NK-92 treated with Interleukin-12 subunit alpha and Interleukin-12 subunit beta, amount 100 ng/mL, for 24 hours (cell line): ENCODE results near the gene DNHD1.
"Not testable (repeated sequence)": the region's sequence is repeated elsewhere in the genome, so short reads cannot be mapped to it uniquely, and the experiment has no call there.

Experiments used
- DNase-seq: peaks from one replicate; lab custom pipeline; 2025; lab: John Stamatoyannopoulos, UW

Gene DNHD1

DNA sequence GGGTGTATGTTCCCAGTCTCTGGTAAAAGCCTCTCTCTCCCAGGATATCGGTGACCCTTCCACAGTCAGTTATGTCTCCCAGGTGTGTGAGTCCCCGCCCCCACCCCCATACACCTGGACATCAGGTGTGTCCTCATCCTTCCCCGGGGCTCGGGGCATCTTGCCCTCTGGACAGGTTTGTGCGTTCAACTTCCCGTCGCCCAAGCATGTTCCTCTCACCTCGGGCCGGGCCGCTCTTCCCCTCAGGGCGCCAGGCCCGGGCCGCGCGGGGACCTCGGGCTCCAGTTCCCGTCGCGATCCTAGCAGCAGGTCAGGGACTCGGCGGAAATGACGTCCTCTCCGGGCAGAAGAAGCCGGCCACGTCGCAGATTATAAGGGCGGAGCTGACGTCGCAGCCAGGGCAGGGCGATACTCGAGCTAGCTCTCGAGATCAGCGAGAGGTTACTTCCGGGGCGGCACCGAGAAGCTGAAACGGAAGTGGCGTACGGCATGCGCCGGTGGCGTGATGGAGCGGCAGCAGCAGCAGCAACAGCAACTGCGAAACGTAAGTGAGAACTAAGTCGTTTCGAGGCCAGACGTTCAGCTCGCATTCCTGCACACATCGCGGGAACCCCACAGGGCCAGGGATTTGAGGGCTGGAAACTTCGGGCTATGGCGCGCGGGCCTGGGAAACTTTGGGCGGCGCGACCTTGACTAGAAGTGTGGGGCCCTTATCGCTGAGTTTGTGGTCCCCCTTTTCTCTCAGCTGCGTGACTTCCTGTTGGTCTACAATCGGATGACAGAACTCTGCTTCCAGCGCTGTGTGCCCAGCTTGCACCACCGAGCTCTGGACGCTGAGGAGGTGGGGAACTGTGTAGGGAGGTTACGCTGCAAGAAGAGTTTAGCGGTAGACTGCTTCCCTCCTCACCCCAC lies 15.8 kb upstream of the DNHD1 start, which contains the start of the genes ARFIP2 and TIMM10B:
Gene ARFIP2, minus strand, starts transcription at position 320 of the 912 bp plus-strand sequence. CDS start 910 bp downstream, outside the sequence.
Gene TIMM10B, plus strand, starts transcription at position 490 of the 912 bp plus-strand sequence. Its CDS starts 16 bp downstream, at position 506.
- DNase-seq: peak; percentile 95

DNA sequence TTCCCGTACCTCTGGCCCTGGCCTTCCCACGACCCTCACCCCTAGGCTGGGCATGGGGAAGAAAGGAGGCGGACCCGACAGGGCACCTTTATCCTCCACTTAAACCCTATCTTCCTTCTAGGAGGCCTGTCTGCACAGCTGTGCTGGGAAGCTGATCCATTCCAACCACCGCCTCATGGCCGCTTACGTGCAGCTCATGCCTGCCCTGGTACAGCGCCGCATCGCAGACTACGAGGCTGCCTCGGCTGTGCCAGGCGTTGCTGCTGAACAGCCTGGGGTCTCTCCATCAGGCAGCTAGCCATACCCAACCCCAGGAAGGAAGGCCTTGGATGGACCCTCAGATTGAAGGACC lies 15.2 kb upstream of the DNHD1 start:
- no peak for DNase-seq

DNA sequence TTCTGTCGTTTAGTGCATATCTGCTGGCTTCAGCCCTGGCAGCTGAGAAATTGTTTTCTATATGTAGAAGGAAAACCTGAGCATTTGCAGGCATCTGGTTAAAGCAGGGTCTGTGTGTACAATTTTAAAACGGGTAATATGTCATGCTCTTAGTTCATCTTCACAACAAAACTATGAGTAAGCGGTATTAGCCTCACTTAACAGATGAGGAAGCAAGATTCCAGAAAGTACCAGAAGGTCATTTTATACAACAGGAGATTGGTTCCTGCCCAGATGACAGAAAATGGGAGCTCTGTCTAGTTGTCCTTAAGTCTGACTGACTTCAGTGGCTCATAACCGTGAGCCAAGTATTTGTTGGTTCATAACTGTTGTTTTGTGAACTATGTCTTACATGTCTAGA lies 14.6 kb upstream of the DNHD1 start:
- DNase-seq: no peak

DNA sequence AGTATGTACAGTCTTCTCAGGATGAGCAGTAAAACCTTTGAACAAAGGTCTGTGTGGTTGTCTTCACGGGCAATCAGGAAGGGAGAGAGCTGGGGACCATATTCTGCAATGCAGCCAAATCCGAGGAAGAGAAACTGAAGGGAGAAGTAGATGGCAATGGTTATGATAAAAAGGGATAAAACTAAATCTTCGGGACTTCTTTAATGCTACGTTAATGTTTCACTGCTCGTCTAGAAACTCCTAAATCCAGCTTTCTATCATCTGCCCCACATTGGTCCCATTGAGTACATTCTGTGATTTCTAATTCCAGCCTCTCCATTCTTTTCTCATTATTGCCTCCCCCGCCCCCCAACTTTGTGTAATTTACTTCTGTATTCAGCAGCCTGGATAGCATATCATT lies 14.1 kb upstream of the DNHD1 start:
- no peak for DNase-seq

DNA sequence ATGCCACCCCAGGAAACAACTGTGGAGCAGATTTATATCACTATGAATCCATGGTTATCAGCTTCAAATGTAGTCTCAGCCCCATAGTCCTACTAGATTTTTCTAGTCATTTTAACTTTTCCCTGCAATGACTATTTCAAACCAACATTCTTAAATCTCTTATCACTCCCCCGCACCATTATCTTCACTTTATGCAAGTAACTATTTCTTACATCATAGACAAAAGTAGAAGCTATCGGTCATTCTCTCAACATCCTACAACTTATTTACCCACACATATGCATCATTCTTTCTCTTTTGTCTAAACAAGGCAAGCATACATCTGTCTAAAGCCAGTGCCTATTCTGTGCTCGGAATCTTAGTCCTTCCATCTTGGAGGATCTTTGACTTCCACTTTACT lies 11.4 kb upstream of the DNHD1 start:
- DNase-seq: no peak

DNA sequence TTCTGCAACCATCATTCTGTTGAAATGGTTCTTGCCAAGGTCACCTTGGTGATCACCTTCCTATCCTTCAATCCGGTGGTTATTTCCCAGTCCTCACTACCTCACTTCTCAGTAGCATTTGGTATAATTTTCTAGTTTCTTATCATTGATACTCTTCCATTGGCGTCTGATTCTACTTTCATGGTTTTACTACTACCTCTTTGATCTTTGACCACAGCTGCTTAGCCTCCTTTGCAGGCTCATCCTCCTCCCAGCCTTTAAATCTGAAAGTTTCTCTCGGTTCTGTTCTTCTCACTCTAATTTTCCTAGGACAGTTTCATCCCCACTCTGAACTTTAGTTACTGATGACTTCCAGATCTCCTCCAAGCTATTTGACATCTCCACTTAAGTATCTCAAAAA lies 10.8 kb upstream of the DNHD1 start:
- no peak for DNase-seq

DNA sequence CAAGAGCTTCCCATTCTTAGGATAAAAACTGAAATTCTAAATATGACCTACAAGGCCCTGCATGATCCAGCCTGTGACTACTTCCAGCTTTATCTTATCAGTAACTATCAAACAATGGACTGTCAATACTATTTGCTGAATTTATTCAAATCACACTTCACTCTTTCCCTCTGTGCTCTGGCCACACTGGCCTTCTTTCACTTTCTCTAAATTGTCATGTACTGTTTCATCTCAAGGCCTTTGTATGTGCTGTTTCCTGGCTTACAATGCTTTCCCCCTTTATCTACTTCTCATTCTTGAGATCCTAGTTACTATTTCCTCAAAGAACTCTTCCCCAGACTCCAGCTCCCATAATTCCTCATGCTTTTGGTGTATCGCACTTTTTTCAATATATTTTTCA lies 10.1 kb upstream of the DNHD1 start:
- no peak for DNase-seq

DNA sequence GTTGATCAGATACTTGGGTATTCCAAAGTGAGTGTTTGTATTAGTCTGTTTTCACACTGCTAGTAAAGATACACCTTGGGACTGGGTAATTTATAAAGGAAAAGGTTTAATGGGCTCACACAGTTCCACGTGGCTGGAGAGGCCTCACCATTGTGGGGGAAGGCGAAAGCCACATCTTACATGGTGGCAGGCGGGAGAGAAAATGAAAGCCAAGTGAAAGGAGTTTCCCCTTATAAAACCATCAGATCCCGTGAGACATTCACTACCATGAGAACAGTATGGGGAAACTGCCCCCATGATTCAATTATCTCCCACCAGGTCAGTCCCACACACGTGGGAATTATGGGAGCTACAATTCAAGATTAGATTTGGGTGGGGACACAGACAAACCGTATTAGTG lies 8.7 kb upstream of the DNHD1 start:
- DNase-seq: no peak

DNA sequence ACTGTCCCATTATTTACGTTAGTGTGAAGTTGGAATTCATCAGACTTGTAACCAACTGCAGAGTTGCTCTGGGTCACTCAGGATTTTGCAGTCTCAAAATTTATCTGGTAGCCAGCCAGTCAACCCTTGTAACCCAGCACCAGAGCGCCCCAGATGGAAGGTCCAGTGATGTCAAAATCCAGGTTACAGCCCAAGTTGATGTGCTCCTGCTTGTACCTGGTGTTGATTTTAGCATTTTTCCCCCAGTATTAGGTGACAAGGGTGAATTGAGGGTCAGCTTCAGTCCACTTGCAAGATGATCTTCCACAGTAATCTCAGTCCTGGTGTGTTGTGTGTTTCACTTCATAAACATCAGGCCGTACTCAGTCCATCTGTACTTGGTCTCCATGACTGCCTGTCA lies 8.3 kb upstream of the DNHD1 start:
- DNase-seq: no peak

DNA sequence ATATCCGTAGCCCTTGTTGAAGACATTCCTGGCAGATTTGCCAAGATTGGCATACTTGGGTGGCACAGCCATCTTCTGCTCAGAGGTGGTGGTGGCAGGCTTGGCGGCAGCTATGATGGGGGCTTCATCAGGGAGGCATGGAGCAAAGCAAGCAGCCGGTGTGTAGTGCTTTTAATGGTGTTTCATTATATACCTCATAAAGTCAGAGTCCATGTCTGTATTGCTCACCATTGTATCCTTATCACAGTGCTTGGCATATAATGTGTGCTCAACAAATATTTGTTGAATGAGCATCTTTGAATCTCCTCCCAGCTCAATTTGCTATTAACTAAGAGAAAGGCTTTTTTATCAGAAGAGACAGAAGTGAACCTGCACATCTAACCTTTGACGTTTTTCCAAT lies 7.8 kb upstream of the DNHD1 start:
- DNase-seq: no peak

DNA sequence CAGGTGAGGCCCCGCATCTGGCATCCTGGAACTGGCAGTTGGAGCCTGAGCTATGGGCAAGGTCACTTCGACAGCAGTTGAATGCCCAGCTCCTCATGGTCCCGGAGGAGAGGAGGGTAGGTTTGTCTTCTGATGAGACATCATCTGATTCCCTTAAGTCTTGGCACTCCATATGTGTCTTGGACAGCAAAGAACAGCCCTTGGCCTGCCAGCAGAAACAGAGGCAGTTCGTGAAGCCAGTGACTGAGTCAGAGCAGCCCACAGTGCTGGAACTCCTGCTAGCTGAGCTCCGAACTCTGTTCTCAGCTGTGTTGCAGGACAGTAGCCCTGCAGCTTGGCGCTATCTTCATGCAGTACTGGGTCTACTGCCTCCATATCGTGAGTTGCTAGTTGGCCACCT lies 1.0 kb downstream of the DNHD1 start:
- DNase-seq: no peak

DNA sequence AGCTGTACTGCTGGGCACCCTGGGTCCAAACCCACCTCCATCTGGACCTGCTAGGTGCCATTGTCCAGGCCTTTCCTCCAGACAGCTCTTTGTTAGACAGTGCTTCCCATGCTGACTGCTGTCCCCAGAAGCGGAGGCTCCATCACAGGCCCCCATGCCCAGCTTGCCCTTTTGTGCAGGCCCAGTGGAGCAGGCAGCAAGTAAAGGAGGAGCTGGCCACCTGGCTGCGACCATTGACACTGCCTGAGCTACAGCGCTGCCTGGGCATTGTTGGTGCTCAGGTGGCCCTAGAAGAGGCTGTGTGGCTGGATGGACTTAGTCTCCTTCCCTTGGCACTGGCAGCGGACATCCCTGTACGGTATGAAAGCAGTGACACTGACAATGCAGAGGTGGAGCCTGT lies 1.5 kb downstream of the DNHD1 start:
- DNase-seq: no peak

DNA sequence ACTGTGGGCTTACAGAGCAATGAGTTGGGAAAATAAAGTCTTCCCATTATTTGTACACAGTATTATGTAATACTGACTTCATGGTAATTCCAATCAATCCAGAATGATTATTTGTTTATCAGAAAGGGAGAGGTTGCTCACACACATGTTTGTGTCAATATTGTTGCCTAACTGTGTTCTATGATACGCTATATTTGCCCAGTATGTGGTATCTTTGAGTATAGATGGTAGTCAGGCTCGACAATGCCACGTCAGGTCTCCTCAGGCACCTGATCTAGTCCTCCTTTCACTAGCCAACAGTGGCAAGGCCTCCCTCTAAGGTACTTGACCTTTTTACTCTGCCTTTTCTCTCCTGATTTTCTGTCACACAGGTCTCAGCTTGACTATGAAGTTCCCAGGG lies 5.3 kb downstream of the DNHD1 start:
- no peak for DNase-seq

DNA sequence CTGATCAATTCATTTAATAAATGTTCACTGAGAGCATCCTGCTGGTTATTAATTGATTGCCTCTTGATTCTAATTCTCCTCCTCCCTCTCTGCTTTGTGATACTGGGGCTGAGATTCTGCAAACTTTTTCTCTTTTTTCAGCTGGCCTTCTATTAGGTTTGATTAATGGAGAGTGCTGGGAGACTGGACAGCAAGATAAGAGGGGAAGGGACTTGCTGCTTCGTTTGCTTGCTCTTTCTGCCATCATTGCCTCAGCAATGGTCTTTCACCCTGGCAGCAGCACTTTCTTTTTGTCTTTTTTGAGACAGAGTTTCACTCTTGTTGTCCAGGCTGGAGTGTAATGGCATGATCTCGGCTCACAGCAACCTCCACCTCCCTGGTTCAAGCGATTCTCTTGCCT lies 7.1 kb downstream of the DNHD1 start:
- no peak for DNase-seq

DNA sequence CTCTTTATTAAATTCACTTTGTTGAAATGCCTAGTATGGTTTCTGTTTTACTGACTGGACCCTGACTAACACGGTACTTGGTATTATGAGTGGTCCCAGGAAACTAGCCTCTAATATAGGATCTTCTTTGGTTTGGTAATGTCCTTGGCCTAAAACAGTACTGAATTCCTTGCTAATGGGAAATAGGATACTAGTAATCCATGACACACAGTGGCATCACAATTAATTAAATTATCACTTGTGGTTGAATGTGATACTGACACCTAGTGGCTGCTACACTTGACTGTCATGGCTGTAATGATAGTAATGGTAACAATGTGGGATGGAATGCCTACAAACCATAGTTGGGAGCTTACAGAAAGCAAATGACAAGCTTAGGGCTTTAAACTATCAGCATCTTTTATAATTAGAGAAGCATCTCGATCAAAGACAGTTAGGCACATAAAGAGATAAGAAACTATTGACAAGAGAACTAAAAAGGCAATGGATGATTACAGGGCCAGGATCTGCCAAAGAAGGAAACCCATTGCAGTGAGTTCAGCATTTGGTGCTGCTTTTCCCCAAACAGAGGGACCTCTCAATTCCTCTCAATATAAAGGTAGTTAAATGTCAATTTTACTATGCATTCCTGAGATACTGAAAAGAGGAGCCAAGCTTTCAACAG lies 8.6 kb downstream of the DNHD1 start:
- no peak for DNase-seq

DNA sequence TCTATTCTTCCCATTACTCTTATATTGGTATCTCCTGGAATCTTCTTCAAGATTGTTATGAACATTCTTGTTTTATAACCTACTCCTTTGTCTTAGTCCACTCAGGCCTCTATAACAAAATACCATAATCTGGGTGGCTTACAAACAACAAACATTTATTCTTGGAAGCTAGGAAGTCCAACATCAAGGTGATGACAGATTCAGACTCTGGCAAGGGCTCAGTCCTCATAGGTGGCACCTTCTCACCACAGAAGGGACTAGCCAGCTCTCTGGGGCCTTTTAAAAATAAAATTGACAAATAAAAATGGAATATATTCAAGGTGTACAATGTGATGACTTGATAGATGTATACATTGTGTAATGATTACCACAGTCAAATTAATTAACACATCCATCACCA lies 19.8 kb downstream of the DNHD1 start:
- DNase-seq: no peak

DNA sequence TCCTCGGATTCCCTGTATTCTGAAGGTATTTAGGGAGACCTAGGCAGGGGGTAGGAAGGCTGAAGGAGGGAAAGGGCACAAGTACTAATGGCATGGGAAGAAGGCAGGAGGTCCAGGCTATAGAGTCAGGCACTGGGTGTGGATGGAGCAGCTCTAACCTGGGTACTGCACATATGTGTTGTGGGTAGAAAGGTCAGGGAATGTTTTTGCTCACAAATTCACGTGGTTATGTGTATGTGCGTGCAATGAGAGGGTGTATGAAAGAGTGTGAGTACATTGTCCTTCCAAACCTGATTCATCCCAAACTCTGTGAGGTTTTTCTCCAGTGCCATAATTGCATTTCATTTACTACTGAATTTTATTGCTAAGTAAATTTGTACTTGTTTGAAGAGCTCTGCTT lies 23.2 kb downstream of the DNHD1 start:
- DNase-seq: no peak

DNA sequence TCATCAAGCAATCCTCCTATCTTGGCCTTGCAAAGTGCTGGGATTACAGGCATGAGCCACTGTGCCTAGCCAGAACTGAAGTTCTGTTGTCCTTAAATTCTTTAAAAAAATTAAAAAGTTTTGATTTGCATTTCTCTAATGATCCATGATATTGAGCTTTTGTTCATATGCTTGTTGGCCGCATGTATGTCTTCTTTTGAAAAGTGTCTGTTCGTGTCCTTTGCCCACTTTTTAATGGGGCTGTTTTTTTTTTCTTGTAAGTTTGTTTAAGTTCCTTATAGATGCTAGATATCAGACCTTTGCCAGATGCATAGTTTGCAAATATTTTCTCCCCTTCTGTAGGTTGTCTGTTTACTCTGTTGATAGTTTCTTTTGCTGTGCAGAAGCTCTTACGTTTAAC lies 24.9 kb downstream of the DNHD1 start:
- not testable (repeated sequence) for DNase-seq

DNA sequence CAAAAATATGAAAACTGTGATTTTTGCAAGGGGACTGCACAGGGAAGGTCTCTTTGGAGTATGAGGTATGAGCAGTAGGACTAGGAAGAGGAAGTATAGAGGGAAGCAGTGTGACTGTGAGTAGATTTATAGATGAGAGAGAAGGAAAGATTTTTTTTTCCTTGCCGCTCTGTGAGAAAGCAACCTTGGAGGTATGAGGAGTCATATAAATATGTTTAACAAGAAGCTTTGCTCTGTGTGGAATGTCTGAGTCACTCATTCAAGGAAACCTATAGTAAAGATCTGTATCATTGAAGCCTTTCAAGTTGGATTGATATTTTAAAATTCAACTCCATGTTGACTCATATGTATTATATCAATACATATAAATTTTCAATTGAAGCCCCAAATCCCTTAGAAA lies 26.2 kb downstream of the DNHD1 start:
- no peak for DNase-seq

DNA sequence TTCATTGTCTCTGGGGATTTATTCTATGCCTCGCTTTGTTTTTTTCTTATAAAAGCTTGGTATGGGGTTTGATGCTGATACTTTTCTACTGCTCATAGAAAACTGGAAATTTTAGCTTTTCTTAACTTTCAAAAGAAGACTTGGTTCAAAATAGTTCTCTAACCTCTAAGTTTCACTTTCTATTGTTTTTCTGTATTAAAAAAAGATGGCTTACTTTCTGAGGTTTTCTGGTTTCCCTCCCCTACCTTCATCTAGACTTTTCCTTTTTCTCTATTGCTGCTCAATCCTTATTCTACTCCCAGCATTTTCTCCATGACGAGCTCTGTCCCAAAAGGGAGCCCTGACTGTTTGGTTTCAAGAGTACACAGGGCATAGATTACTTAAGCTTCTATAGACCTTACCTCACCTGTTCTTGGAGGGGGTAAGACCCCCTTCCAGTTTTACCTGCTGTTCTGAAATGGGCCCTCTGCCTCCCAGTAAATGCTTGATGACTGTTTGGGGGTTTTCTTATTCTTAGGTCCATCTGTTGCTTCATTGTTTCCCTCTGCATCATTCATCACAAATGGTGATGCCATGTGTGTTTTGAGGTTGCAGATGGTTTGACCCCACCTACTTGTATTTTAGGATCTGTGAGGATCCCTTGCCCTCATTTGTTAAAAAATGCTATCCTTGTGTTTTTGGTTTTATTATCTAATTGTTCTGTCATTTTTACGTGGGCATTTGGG lies 29.5 kb downstream of the DNHD1 start:
- no peak for DNase-seq

DNA sequence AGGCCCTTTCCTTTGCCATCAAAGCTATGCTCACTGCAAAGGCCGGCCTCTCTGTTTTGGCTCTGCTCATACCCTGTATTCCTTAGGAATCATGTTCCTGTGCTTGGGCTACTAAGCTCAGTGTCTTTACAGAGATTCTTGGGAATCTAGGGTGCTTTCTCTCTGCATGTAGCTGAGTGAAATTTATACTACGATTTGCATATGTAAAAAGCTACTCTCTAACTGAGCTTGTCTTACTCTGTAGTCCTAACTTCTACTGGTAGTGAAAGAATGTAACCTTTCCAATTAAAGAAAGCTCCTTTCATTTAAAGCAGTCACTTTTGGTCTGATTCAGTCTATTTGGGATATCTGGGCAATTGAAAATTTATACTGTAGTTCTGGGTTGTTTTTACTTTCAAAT lies 32.2 kb downstream of the DNHD1 start:
- no peak for DNase-seq

DNA sequence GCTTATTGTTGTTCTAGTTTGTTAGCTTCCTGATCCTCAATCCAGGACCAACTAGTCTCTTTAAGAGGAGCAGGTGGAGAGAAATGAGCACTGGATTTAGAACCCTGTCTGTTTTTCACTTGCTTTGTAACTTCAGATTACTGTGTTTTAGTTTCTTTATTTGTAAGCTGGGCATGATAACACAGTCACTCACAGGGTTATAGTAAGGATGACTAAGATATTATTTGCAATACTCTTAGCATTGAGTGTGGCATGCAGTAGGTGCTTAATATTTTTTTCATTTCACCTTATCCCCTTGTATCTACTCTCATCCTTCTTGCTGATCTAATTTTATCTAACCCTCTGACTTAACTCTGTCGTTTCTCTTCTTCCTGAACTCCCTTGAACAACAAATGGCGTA lies 33.8 kb downstream of the DNHD1 start:
- DNase-seq: no peak

DNA sequence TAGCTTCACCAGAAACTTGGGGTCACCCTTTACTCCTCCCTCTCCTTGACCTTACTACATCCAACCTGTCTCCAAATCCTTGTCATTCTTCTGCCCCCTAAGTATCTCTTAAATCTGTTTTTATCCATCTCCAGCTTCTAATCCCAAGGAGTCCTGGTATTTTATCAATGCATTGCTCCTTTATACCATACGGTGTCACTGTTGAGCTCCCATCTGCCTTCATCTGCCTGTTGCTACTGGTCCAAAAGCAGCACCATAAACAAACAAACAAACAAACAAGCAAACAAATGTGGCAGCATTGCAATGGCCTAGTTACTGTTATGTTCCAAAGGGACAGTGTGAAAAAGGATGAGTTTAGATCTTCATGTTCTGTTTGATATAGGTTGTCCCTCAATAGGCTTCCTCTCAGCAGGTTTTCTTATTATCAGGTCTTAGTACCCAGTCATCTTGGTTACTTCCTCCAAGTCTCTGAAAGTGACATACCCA lies 34.2 kb downstream of the DNHD1 start:
- no peak for DNase-seq
